Thyroid gland (tissue), 4 donors: ENCODE measurements around the gene C21orf91.

Experiments
- CTCF ChIP-seq, 6 experiments: fragments of 200-600 bp in 3 of 6; fragments of 450-650 bp in 3 of 6; sonication (generic) in 3 of 6; IDR thresholded peaks; one replicate each; pipeline ENCODE4 v1.5.1; 2016 to 2019; ENCODE audit warnings: antibody characterized with exemption in 6 of 6, mild to moderate bottlenecking in 2 of 6, inconsistent platforms in 1 of 6, moderate library complexity in 1 of 6
- POLR2A ChIP-seq, 2 donors: fragments of 450-650 bp; IDR thresholded peaks; one replicate each; pipeline ENCODE4 v1.6.1; 2017; ENCODE audit warnings: antibody characterized with exemption in 2 of 2, mild to moderate bottlenecking in 2 of 2, moderate library complexity in 1 of 2

GRCh38 chr21:17779496-17779895, 39.7 kb downstream of the C21orf91 start:
- TF ChIP-seq CTCF (IDR thresholded peaks at IDR 0.05) (no peak), POLR2A (IDR thresholded peaks at IDR 0.05) (no peak)
